ENCODE results near the gene RIPK4. TPM values are rescaled to one million over a fixed set of nuclear protein-coding genes. Genes with fewer than 3 reads are reported as not detected.

Gene RIPK4
- total RNA-seq, 2 experiments from 2014 or later, result 0.65 to 0.76 TPM

DNA sequence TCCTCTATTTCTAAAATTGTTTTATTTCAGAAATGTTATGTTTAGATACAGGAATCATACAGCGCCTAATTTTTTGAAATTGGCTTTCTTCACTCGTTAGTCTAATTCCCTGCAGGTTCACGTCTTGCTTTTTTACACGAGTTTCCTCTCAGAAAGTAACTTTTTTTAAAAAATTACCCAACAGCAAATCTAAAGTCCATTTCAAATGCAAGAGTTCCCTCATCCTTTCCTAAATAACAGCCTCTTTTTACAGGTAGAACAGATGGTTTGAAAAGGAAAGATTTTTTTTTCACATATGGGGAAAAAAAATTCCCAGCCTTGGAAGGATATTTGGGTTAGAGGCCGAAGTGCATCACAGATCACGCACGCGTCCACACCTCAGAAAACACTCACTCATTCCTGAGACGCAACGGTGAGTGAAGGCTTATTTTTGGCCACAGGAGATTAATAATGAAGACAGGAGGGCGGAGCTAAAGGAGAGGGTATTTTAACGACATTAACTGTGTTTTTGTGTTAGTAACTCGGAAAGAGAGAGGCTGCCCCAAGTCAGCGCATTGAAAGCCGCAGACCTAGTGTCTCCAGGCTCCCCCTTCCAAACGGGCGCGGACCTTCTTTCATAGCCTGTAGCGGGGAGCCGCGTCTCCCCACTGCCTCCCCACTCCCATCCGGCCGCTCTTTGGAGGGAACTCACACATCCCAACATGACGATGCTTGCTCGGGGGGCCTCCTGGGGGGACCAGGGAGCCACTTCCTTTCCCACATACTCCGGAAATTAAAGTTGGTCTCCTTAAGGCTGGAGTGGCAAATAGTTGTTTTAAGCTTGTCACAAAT, 969 bp upstream of the RIPK4 start:
- Mint-ChIP-seq H3K4me3 (peak overlapping the region; percentile 69), H3K4me1 (ENCODE audit: low read depth) (peaks cover 24% of the 10 kb centered on the region), H3K36me3 (ENCODE audit: low read depth) (no peaks in the 10 kb centered on the region), H3K9me3 (no peaks in the 10 kb centered on the region), H3K27me3 (peaks cover 59% of the 10 kb centered on the region), H3K27ac (no peak overlapping the region)
- intact Hi-C loops (cut with micrococcal nuclease), result no loop called here
- peak; percentile 26 for ATAC-seq
- POLR2A ChIA-PET, result interaction anchor here (0.5 to 1.4 kb wide), 2 partner anchors 13 to 14 kb away, joined by 3 read pairs; no protein-coding TSS in a partner anchor
- CTCF ChIA-PET, result interaction anchor here (1.0 to 1.5 kb wide), 3 partner anchors 9 to 340 kb away, joined by 3 to 4 read pairs (median 4); no protein-coding TSS in a partner anchor
- DNase-seq, result peak; percentile 41
- no peak for TF ChIP-seq CTCF (IDR thresholded peaks at IDR 0.05)

DNA sequence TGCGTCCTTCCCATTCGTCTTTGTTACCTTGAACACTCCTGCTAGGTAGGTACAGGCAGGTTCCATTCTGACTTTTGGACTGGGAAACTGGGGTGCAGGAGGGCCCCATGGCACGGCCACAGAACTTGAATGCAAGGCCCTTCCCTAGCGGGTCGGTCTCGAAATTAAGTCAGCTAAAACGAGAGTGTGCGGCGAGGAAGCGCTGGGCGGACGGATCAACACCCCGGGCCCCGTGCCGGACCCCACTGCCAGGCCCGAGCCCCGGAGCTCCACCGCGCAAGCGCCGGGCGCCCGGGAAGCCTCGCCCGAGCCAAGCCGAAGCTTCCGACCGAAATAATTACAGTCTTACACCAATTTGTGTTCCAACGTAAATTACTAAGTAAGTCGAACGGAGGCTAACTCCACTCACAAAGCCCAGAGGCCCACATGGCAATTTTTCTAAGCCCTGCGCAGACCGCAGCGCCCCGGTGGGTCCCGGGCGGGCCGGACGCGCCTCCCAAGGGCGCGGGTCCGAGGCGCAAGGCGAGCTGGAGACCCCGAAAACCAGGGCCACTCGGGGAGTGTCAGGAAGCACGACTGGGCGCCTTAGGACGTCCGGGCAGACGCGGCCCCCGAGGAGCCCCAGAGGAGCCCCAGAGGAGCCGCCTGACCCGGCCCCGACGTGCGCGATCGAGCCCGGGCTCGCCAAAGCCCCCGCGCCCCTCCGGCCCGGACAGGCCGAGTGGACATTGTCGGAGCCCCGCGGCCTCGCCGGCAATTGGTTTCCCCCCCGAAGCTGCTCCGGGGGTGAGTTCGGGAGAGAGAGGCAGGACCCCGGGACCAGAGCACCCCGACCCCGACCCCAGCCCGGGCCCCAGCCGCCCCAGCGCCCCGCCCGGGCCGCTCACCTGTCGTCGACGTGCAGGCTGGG, 624 bp downstream of the RIPK4 start:
- Mint-ChIP-seq H3K36me3 (ENCODE audit: low read depth) (no peaks in the 10 kb centered on the region), H3K4me1 (ENCODE audit: low read depth) (peaks cover 26% of the 10 kb centered on the region), H3K27me3 (peaks cover 66% of the 10 kb centered on the region), H3K27ac (no peak overlapping the region), H3K9me3 (no peaks in the 10 kb centered on the region), H3K4me3 (peak overlapping the region; percentile 69)
- no peak for ATAC-seq
- ChIA-PET CTCF (interaction anchor here (1.0 kb wide), 1 partner anchor 17 kb away, joined by 3 read pairs; no protein-coding TSS in a partner anchor), POLR2A (no interaction called here)
- no peak for DNase-seq
- no peak for TF ChIP-seq CTCF (IDR thresholded peaks at IDR 0.05)
- intact Hi-C loops (cut with micrococcal nuclease), result no loop called here

- Mint-ChIP-seq H3K27ac (no peak overlapping the region), H3K27me3 (peaks cover 72% of the 10 kb centered on the region), H3K4me1 (ENCODE audit: low read depth) (peaks cover 28% of the 10 kb centered on the region), H3K9me3 (no peaks in the 10 kb centered on the region), H3K4me3 (peak overlapping the region; percentile 44), H3K36me3 (ENCODE audit: low read depth) (no peaks in the 10 kb centered on the region)
- ChIA-PET CTCF (interaction anchor here (0.9 to 1.0 kb wide), 2 partner anchors 17 to 51 kb away, joined by 3 to 5 read pairs; no protein-coding TSS in a partner anchor), POLR2A (no interaction called here)
- TF ChIP-seq CTCF (IDR thresholded peaks at IDR 0.05), result no peak
- no peak for DNase-seq
- intact Hi-C loops (cut with micrococcal nuclease), result no loop called here
- no peak for ATAC-seq
Measured at GRCh38 chr21:41765420-41765821, 1.4 kb downstream of the RIPK4 start.

GRCh38 chr21:41764558-41765419, 2.1 kb downstream of the RIPK4 start:
- TF ChIP-seq CTCF (IDR thresholded peaks at IDR 0.05), result no peak
- no peak for DNase-seq
- intact Hi-C loops (cut with micrococcal nuclease), result no loop called here
- Mint-ChIP-seq H3K27ac (no peak overlapping the region), H3K9me3 (no peaks in the 10 kb centered on the region), H3K27me3 (peaks cover 71% of the 10 kb centered on the region), H3K4me3 (no peak overlapping the region), H3K4me1 (ENCODE audit: low read depth) (peaks cover 28% of the 10 kb centered on the region), H3K36me3 (ENCODE audit: low read depth) (no peaks in the 10 kb centered on the region)
- ATAC-seq, result no peak
- CTCF ChIA-PET, result interaction anchor here (0.9 to 1.0 kb wide), 2 partner anchors 16 to 52 kb away, joined by 3 to 5 read pairs; no protein-coding TSS in a partner anchor
- POLR2A ChIA-PET, result no interaction called here

Measured in activated CD8-positive, alpha-beta T cell treated with anti-CD3 and anti-CD28 coated beads for 36 hours (primary cell).